GM23338 (cell line): ENCODE data around the gene SLC15A5. TPM values are rescaled to one million over a fixed set of nuclear protein-coding genes. Genes with fewer than 3 reads are reported as not detected.

Experiments used
- ATAC-seq: fragments of 200-7000 bp; cut with Tn5 transposase; 3 replicates; pipeline ENCODE4 v1.9.1; 2020
- DNase-seq: peaks from one replicate; pipeline ENCODE4 v3.0.0-alpha.2; 2015; ENCODE audit warnings: low spot score
- H2AFZ ChIP-seq: fragments of 200-600 bp; sonication (generic); 2 replicates; pipeline ENCODE4 v1.8.0; 2016; ENCODE audit warnings: antibody characterized with exemption, mild to moderate bottlenecking, moderate library complexity
- H3F3A ChIP-seq: fragments of 200-600 bp; sonication (generic); replicated peaks from 2 replicates; pipeline ENCODE4 v1.8.0; 2017; ENCODE audit warnings: antibody characterized with exemption, mixed run types, low read depth
- H3K27ac ChIP-seq: fragments of 200-600 bp; sonication (generic); 2 replicates; pipeline ENCODE4 v1.6.1; 2016; ENCODE audit warnings: low read depth
- H3K27me3 ChIP-seq: fragments of 200-600 bp; sonication (generic); 2 replicates; pipeline ENCODE4 v1.8.0; 2016; ENCODE audit warnings: mild to moderate bottlenecking, mixed run types, moderate library complexity; ENCODE audit not compliant: insufficient read depth
- H3K36me3 ChIP-seq: fragments of 200-600 bp; sonication (generic); 2 replicates; pipeline ENCODE4 v1.8.0; 2016; ENCODE audit warnings: mild to moderate bottlenecking; ENCODE audit not compliant: insufficient read depth
- H3K4me1 ChIP-seq: fragments of 200-600 bp; sonication (generic); 2 replicates; pipeline ENCODE4 v1.8.0; 2016; ENCODE audit warnings: mild to moderate bottlenecking, moderate library complexity; ENCODE audit not compliant: insufficient read depth
- H3K4me2 ChIP-seq: fragments of 200-600 bp; sonication (generic); 2 replicates; pipeline ENCODE4 v1.7.1; 2017; ENCODE audit warnings: mixed run types
- H3K4me3 ChIP-seq: fragments of 200-600 bp; sonication (generic); 2 replicates; pipeline ENCODE4 v1.6.1; 2016; ENCODE audit warnings: mixed run types
- H3K79me2 ChIP-seq: fragments of 200-600 bp; sonication (generic); replicated peaks from 2 replicates; pipeline ENCODE4 v1.8.0; 2017; ENCODE audit warnings: mild to moderate bottlenecking; ENCODE audit not compliant: insufficient read depth
- H3K9me2 ChIP-seq: fragments of 200-600 bp; sonication (generic); 2 replicates; pipeline ENCODE4 v1.8.0; 2017; ENCODE audit not compliant: insufficient read depth
- H4K20me1 ChIP-seq: fragments of 200-600 bp; sonication (generic); replicated peaks from 2 replicates; pipeline ENCODE4 v1.8.0; 2017; ENCODE audit warnings: mild to moderate bottlenecking; ENCODE audit not compliant: insufficient read depth
- H3K27ac Mint-ChIP-seq: 2 replicates; pipeline ENCODE4 v1.8.0; 2020; ENCODE audit warnings: inconsistent platforms, mild to moderate bottlenecking, moderate library complexity, mixed read lengths
- H3K27me3 Mint-ChIP-seq: 3 replicates; pipeline ENCODE4 v1.8.0; 2022; ENCODE audit warnings: low read depth, mild to moderate bottlenecking, moderate library complexity, mixed read lengths, inconsistent platforms; ENCODE audit not compliant: insufficient read depth, poor library complexity
- H3K36me3 Mint-ChIP-seq: 3 replicates; pipeline ENCODE4 v1.8.0; 2021; ENCODE audit warnings: low read depth, mild to moderate bottlenecking, inconsistent platforms, moderate library complexity, mixed read lengths
- H3K4me1 Mint-ChIP-seq: 3 replicates; pipeline ENCODE4 v1.8.0; 2020; ENCODE audit warnings: mild to moderate bottlenecking, inconsistent platforms, mixed read lengths
- H3K4me3 Mint-ChIP-seq: 3 replicates; pipeline ENCODE4 v1.8.0; 2021; ENCODE audit warnings: moderate library complexity, mild to moderate bottlenecking, inconsistent platforms, mixed read lengths
- H3K9me3 Mint-ChIP-seq: 3 replicates; pipeline ENCODE4 v1.8.0; 2020; ENCODE audit warnings: moderate library complexity, mild to moderate bottlenecking, inconsistent platforms, mixed read lengths
- CREB1 ChIP-seq: fragments of 250-450 bp; sonication (Bioruptor Pico); IDR thresholded peaks from 2 replicates; pipeline ENCODE4 v1.5.0; 2020; ENCODE audit warnings: low read depth, mild to moderate bottlenecking, moderate library complexity
- EZH2phosphoT487 ChIP-seq: fragments of 200-600 bp; sonication (generic); IDR thresholded peaks from one replicate; pipeline ENCODE4 v1.8.1; 2018; ENCODE audit warnings: antibody characterized with exemption; ENCODE audit not compliant: unreplicated experiment
- JUNB ChIP-seq: IDR thresholded peaks from one replicate; pipeline ENCODE4 v1.6.1; 2016; ENCODE audit warnings: antibody characterized with exemption; ENCODE audit not compliant: unreplicated experiment
- NANOG ChIP-seq: IDR thresholded peaks from 2 replicates; pipeline ENCODE4 v1.6.1; 2016; ENCODE audit warnings: antibody characterized with exemption, borderline replicate concordance
- POLR2AphosphoS5 ChIP-seq: IDR thresholded peaks from 2 replicates; pipeline ENCODE4 v1.6.1; 2016; ENCODE audit warnings: antibody characterized with exemption, low read depth
- ZNF114 ChIP-seq: fragments of 250-450 bp; sonication (Bioruptor Pico); IDR thresholded peaks from 2 replicates; pipeline ENCODE4 v1.5.0; 2020; ENCODE audit warnings: mild to moderate bottlenecking, moderate library complexity
- polyA plus RNA-seq: library from polyadenylated mRNA; unstranded; fragments of >200 nt; fragmentation: Nextera tagmentation; extraction: Ambion mirVana; gene quantifications from 2 replicates; pipeline ENCODE4 v1.2.1, GENCODE V29; 2016
- total RNA-seq: library from RNA; depleted of rRNA; stranded (reverse); fragments of >200 nt; shearing (Covaris generic); gene quantifications from 2 replicates; pipeline ENCODE4 v1.2.3, GENCODE V29; 2014
- TF ChIP-seq, protein P1 (sequence below): IDR thresholded peaks from 2 replicates; pipeline ENCODE4 v1.6.1; 2016; ENCODE audit warnings: antibody characterized with exemption
- TF ChIP-seq, protein P2 (sequence below): IDR thresholded peaks from one replicate; pipeline ENCODE4 v1.6.1; 2018; ENCODE audit warnings: antibody characterized with exemption; ENCODE audit not compliant: unreplicated experiment
- TF ChIP-seq, protein P3 (sequence below): fragments of 250-450 bp; sonication (Bioruptor Pico); IDR thresholded peaks from 2 replicates; pipeline ENCODE4 v1.5.0; 2020; ENCODE audit warnings: mild to moderate bottlenecking, moderate library complexity
- TF ChIP-seq, protein P4 (sequence below), 2 experiments: fragments of 200-600 bp in 1 of 2; sonication (generic) in 1 of 2; conservative IDR thresholded peaks; 2 replicates each; pipeline versions ENCODE4 v1.5.1 to v1.6.1; 2016 to 2017; ENCODE audit warnings: antibody characterized with exemption in 2 of 2, low read depth in 2 of 2, mild to moderate bottlenecking in 2 of 2, moderate library complexity in 1 of 2

The SLC15A5 gene
- total and polyA plus RNA-seq, 2 experiments from 2014 or later: not detected

DNA sequence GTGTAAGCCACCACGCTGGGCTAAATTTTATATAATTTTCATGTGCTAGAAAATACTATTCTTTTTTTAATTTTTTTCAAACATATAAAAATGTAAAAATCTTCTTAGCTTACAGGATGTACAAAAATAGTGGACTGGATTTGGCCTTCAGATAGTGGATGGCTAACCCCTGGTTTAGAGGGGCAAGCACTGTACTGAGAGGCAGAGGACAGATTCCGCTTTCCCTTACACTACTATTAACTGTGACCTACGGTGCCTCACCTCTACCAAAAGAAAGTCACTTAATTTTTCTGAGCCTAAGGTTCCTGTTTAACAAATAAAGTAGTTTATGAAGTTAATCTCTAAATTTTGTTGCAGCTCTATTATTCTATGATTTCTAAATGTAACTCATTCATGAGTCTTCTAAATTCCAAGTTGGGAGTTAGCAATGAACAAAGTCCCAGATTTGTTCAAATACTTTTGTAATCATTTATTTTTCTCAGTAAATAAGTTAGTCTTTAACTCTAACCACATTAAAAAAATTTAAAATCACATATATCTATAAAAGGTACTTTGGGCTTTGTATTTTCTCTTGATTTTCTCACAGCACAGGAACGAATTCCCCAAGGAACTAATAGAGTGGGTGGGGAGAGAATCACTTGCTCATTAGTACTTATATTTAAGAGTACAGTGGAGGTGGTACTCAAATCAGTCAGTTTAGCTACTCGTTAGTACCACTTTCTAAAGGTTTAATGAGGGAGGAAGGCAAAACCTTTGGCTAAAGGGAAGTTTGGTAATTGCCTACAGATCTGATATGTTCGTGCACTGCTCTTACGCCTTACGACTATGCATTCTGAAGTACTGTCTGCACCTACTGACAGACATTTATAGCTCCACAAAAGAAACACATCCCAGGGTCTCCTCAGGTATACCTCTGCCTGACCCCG, 33.7 kb downstream of the SLC15A5 start:
- no peaks in the 10 kb centered on the region for H3K9me3 Mint-ChIP-seq
- Histone ChIP-seq H4K20me1 (no peaks in the 10 kb centered on the region), H3K36me3 (no peaks in the 10 kb centered on the region), H3K9me2 (no peaks in the 10 kb centered on the region), H3K27ac (no peak overlapping the region), H3K27me3 (no peaks in the 10 kb centered on the region), H3F3A (no peaks in the 10 kb centered on the region), H3K4me1 (no peaks in the 10 kb centered on the region), H3K4me2 (no peak overlapping the region), H3K79me2 (no peaks in the 10 kb centered on the region), H3K4me3 (no peak overlapping the region), H2AFZ (no peak overlapping the region)
- no peak overlapping the region for H3K27ac Mint-ChIP-seq
- TF ChIP-seq CREB1 (no peak), POLR2AphosphoS5 (no peak), NANOG (no peak), JUNB (no peak), ZNF114 (CRISPR knock-in tag) (no peak), EZH2phosphoT487 (no peak)
- TF ChIP-seq, protein P1, sequence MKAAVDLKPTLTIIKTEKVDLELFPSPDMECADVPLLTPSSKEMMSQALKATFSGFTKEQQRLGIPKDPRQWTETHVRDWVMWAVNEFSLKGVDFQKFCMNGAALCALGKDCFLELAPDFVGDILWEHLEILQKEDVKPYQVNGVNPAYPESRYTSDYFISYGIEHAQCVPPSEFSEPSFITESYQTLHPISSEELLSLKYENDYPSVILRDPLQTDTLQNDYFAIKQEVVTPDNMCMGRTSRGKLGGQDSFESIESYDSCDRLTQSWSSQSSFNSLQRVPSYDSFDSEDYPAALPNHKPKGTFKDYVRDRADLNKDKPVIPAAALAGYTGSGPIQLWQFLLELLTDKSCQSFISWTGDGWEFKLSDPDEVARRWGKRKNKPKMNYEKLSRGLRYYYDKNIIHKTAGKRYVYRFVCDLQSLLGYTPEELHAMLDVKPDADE: no peak
- TF ChIP-seq, protein P2, sequence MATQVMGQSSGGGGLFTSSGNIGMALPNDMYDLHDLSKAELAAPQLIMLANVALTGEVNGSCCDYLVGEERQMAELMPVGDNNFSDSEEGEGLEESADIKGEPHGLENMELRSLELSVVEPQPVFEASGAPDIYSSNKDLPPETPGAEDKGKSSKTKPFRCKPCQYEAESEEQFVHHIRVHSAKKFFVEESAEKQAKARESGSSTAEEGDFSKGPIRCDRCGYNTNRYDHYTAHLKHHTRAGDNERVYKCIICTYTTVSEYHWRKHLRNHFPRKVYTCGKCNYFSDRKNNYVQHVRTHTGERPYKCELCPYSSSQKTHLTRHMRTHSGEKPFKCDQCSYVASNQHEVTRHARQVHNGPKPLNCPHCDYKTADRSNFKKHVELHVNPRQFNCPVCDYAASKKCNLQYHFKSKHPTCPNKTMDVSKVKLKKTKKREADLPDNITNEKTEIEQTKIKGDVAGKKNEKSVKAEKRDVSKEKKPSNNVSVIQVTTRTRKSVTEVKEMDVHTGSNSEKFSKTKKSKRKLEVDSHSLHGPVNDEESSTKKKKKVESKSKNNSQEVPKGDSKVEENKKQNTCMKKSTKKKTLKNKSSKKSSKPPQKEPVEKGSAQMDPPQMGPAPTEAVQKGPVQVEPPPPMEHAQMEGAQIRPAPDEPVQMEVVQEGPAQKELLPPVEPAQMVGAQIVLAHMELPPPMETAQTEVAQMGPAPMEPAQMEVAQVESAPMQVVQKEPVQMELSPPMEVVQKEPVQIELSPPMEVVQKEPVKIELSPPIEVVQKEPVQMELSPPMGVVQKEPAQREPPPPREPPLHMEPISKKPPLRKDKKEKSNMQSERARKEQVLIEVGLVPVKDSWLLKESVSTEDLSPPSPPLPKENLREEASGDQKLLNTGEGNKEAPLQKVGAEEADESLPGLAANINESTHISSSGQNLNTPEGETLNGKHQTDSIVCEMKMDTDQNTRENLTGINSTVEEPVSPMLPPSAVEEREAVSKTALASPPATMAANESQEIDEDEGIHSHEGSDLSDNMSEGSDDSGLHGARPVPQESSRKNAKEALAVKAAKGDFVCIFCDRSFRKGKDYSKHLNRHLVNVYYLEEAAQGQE: no peak
- TF ChIP-seq, protein P3, sequence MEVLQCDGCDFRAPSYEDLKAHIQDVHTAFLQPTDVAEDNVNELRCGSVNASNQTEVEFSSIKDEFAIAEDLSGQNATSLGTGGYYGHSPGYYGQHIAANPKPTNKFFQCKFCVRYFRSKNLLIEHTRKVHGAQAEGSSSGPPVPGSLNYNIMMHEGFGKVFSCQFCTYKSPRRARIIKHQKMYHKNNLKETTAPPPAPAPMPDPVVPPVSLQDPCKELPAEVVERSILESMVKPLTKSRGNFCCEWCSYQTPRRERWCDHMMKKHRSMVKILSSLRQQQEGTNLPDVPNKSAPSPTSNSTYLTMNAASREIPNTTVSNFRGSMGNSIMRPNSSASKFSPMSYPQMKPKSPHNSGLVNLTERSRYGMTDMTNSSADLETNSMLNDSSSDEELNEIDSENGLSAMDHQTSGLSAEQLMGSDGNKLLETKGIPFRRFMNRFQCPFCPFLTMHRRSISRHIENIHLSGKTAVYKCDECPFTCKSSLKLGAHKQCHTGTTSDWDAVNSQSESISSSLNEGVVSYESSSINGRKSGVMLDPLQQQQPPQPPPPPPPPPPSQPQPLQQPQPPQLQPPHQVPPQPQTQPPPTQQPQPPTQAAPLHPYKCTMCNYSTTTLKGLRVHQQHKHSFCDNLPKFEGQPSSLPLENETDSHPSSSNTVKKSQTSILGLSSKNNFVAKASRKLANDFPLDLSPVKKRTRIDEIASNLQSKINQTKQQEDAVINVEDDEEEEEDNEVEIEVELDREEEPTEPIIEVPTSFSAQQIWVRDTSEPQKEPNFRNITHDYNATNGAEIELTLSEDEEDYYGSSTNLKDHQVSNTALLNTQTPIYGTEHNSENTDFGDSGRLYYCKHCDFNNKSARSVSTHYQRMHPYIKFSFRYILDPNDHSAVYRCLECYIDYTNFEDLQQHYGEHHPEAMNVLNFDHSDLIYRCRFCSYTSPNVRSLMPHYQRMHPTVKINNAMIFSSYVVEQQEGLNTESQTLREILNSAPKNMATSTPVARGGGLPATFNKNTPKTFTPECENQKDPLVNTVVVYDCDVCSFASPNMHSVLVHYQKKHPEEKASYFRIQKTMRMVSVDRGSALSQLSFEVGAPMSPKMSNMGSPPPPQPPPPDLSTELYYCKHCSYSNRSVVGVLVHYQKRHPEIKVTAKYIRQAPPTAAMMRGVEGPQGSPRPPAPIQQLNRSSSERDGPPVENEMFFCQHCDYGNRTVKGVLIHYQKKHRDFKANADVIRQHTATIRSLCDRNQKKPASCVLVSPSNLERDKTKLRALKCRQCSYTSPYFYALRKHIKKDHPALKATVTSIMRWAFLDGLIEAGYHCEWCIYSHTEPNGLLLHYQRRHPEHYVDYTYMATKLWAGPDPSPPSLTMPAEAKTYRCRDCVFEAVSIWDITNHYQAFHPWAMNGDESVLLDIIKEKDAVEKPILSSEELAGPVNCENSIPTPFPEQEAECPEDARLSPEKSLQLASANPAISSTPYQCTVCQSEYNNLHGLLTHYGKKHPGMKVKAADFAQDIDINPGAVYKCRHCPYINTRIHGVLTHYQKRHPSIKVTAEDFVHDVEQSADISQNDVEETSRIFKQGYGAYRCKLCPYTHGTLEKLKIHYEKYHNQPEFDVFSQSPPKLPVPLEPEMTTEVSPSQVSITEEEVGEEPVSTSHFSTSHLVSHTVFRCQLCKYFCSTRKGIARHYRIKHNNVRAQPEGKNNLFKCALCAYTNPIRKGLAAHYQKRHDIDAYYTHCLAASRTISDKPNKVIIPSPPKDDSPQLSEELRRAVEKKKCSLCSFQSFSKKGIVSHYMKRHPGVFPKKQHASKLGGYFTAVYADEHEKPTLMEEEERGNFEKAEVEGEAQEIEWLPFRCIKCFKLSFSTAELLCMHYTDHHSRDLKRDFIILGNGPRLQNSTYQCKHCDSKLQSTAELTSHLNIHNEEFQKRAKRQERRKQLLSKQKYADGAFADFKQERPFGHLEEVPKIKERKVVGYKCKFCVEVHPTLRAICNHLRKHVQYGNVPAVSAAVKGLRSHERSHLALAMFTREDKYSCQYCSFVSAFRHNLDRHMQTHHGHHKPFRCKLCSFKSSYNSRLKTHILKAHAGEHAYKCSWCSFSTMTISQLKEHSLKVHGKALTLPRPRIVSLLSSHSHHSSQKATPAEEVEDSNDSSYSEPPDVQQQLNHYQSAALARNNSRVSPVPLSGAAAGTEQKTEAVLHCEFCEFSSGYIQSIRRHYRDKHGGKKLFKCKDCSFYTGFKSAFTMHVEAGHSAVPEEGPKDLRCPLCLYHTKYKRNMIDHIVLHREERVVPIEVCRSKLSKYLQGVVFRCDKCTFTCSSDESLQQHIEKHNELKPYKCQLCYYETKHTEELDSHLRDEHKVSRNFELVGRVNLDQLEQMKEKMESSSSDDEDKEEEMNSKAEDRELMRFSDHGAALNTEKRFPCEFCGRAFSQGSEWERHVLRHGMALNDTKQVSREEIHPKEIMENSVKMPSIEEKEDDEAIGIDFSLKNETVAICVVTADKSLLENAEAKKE: no peak
- TF ChIP-seq, protein P4, sequence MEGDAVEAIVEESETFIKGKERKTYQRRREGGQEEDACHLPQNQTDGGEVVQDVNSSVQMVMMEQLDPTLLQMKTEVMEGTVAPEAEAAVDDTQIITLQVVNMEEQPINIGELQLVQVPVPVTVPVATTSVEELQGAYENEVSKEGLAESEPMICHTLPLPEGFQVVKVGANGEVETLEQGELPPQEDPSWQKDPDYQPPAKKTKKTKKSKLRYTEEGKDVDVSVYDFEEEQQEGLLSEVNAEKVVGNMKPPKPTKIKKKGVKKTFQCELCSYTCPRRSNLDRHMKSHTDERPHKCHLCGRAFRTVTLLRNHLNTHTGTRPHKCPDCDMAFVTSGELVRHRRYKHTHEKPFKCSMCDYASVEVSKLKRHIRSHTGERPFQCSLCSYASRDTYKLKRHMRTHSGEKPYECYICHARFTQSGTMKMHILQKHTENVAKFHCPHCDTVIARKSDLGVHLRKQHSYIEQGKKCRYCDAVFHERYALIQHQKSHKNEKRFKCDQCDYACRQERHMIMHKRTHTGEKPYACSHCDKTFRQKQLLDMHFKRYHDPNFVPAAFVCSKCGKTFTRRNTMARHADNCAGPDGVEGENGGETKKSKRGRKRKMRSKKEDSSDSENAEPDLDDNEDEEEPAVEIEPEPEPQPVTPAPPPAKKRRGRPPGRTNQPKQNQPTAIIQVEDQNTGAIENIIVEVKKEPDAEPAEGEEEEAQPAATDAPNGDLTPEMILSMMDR (conservative IDR thresholded peaks at IDR 0.05; ENCODE audit: low read depth in 2 of 2): no peak
- no peak overlapping the region for H3K4me3 Mint-ChIP-seq
- H3K4me1 Mint-ChIP-seq: no peaks in the 10 kb centered on the region
- H3K27me3 Mint-ChIP-seq: peaks cover 2% of the 10 kb centered on the region
- no peak for DNase-seq
- no peak for ATAC-seq
- no peaks in the 10 kb centered on the region for H3K36me3 Mint-ChIP-seq
